Measurements from ENCODE around the gene LLPH. TPM values are rescaled to one million over a fixed set of nuclear protein-coding genes. Genes with fewer than 3 reads are reported as not detected.

Gene LLPH
- total RNA-seq, 1 experiment from 2014 or later, result 5.6 TPM

GRCh38 chr12:66103016-66103913 is 27.3 kb downstream of the LLPH start:
- peak; percentile 57 for DNase-seq
- peaks cover 3% of the 10 kb centered on the region for H3K4me1 ChIP-seq (ENCODE audit: low read length)

DNA sequence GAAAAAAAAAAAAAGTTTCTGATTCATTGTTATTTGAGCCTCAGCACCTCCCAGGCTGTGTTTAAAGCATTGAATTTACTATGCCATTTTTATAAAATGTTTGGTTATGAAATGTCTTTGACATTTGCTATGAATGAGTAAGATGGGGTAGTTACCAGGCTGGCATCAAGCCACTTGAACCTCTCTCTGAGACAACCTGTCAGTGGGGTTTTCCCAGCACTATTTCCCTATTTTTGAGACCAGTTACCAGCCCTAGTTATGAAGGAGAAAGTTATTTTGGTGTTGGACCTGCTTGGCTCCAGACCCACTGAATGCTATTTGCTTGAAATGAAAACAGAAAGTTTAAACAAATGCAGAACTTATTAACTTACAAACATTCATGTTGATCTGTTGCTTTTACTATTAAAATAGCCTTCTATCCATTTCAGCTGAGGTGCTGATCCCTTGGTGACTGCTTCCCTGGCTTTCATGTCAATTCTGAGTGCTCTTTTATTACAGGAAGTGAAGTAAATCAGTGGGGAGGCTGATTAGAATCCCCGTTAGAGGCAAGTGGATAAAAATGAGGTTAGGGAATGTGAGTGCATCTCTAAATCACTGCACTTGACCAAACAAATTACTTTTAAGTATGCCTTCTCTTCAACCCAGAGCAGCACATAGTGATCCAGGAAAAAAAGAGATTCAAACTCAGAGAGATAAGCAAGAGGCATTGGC is 37.8 kb downstream of the LLPH start:
- Histone ChIP-seq H3K9ac (ENCODE audit: low read length) (no peak overlapping the region), H3K79me2 (ENCODE audit: low read length) (no peaks in the 10 kb centered on the region), H3K9me3 (ENCODE audit: low read length) (no peaks in the 10 kb centered on the region), H3K4me1 (ENCODE audit: low read length) (no peaks in the 10 kb centered on the region), H2AFZ (ENCODE audit: low read length) (no peak overlapping the region), H3K4me2 (ENCODE audit: low read depth, low read length, poor library complexity, severe bottlenecking) (no peak overlapping the region), H4K20me1 (ENCODE audit: insufficient read depth, low read depth, low read length) (no peaks in the 10 kb centered on the region), H3K36me3 (ENCODE audit: insufficient read depth, low read length) (no peaks in the 10 kb centered on the region), H3K27me3 (ENCODE audit: low read length) (no peaks in the 10 kb centered on the region), H3K9me2 (replicated peaks; ENCODE audit: insufficient read depth, low read length) (no peaks in the 10 kb centered on the region), H3K27ac (ENCODE audit: low read length) (no peak overlapping the region), H3K4me3 (ENCODE audit: low read length) (no peak overlapping the region)
- no peak for DNase-seq

More at GRCh38 chr12:66103016-66103913, 27.3 kb downstream of the LLPH start:
- no peaks in the 10 kb centered on the region for H3K36me3 ChIP-seq (ENCODE audit: insufficient read depth, low read length)
- no peaks in the 10 kb centered on the region for H3K9me3 ChIP-seq (ENCODE audit: low read length)
- no peak overlapping the region for H3K27ac ChIP-seq (ENCODE audit: low read length)
- no peak overlapping the region for H3K9ac ChIP-seq (ENCODE audit: low read length)
- H3K4me2 ChIP-seq (ENCODE audit: low read depth, low read length, poor library complexity, severe bottlenecking), result no peak overlapping the region
- no peaks in the 10 kb centered on the region for H3K9me2 ChIP-seq (replicated peaks; ENCODE audit: insufficient read depth, low read length)
- H2AFZ ChIP-seq (ENCODE audit: low read length), result no peak overlapping the region
- H3K27me3 ChIP-seq (ENCODE audit: low read length), result no peaks in the 10 kb centered on the region
- H3K4me3 ChIP-seq (ENCODE audit: low read length), result no peak overlapping the region
- H3K79me2 ChIP-seq (ENCODE audit: low read length), result no peaks in the 10 kb centered on the region
- no peaks in the 10 kb centered on the region for H4K20me1 ChIP-seq (ENCODE audit: insufficient read depth, low read depth, low read length)

DNA sequence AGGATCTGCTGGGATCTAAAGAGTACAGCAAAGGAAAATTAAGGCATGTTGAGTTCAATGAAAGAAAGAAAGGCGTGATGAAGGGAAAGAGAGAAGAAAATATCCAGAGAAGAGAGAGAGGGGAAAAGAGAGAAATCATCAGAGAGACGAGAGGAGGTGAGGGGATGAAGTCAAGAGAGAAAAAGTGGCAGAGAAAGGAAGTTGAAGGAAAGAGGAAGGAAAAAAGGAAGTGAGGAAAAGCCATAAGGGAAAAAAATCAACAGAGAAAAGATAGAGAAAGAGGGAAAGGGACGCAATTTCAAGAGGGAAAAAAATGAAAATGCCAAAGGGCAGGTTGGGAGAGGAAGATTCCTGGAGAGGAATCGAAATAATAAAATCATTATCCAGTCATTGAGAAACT is 40.4 kb downstream of the LLPH start:
- Histone ChIP-seq H3K9ac (ENCODE audit: low read length) (no peak overlapping the region), H3K36me3 (ENCODE audit: insufficient read depth, low read length) (no peaks in the 10 kb centered on the region), H3K9me3 (ENCODE audit: low read length) (no peaks in the 10 kb centered on the region), H3K27me3 (ENCODE audit: low read length) (no peaks in the 10 kb centered on the region), H3K4me1 (ENCODE audit: low read length) (no peaks in the 10 kb centered on the region), H3K9me2 (replicated peaks; ENCODE audit: insufficient read depth, low read length) (no peaks in the 10 kb centered on the region), H3K4me2 (ENCODE audit: low read depth, low read length, poor library complexity, severe bottlenecking) (no peak overlapping the region), H3K79me2 (ENCODE audit: low read length) (no peaks in the 10 kb centered on the region), H3K4me3 (ENCODE audit: low read length) (no peak overlapping the region), H4K20me1 (ENCODE audit: insufficient read depth, low read depth, low read length) (no peaks in the 10 kb centered on the region), H3K27ac (ENCODE audit: low read length) (no peak overlapping the region), H2AFZ (ENCODE audit: low read length) (no peak overlapping the region)
- no peak for DNase-seq

GRCh38 chr12:66087365-66087943 is 43.1 kb downstream of the LLPH start:
- no peak overlapping the region for H3K4me2 ChIP-seq (ENCODE audit: low read depth, low read length, poor library complexity, severe bottlenecking)

GRCh38 chr12:66085998-66086397 is 44.6 kb downstream of the LLPH start:
- no peak for DNase-seq
- Histone ChIP-seq H3K36me3 (ENCODE audit: insufficient read depth, low read length) (no peaks in the 10 kb centered on the region), H4K20me1 (ENCODE audit: insufficient read depth, low read depth, low read length) (no peaks in the 10 kb centered on the region), H3K27ac (ENCODE audit: low read length) (no peak overlapping the region), H3K9ac (ENCODE audit: low read length) (no peak overlapping the region), H3K27me3 (ENCODE audit: low read length) (no peaks in the 10 kb centered on the region), H3K9me2 (replicated peaks; ENCODE audit: insufficient read depth, low read length) (no peaks in the 10 kb centered on the region), H3K4me1 (ENCODE audit: low read length) (no peaks in the 10 kb centered on the region), H3K9me3 (ENCODE audit: low read length) (no peaks in the 10 kb centered on the region), H3K4me3 (ENCODE audit: low read length) (no peak overlapping the region), H2AFZ (ENCODE audit: low read length) (no peak overlapping the region), H3K79me2 (ENCODE audit: low read length) (no peaks in the 10 kb centered on the region), H3K4me2 (ENCODE audit: low read depth, low read length, poor library complexity, severe bottlenecking) (no peak overlapping the region)

More at GRCh38 chr12:66087365-66087943, 43.1 kb downstream of the LLPH start:
- Histone ChIP-seq H3K9me3 (ENCODE audit: low read length) (no peaks in the 10 kb centered on the region), H3K9ac (ENCODE audit: low read length) (no peak overlapping the region), H3K9me2 (replicated peaks; ENCODE audit: insufficient read depth, low read length) (no peaks in the 10 kb centered on the region), H3K4me1 (ENCODE audit: low read length) (no peaks in the 10 kb centered on the region), H3K27ac (ENCODE audit: low read length) (no peak overlapping the region), H3K79me2 (ENCODE audit: low read length) (no peaks in the 10 kb centered on the region), H2AFZ (ENCODE audit: low read length) (no peak overlapping the region), H3K27me3 (ENCODE audit: low read length) (no peaks in the 10 kb centered on the region), H4K20me1 (ENCODE audit: insufficient read depth, low read depth, low read length) (no peaks in the 10 kb centered on the region), H3K36me3 (ENCODE audit: insufficient read depth, low read length) (no peaks in the 10 kb centered on the region), H3K4me3 (ENCODE audit: low read length) (no peak overlapping the region)
- DNase-seq, result peak; percentile 80

DNA sequence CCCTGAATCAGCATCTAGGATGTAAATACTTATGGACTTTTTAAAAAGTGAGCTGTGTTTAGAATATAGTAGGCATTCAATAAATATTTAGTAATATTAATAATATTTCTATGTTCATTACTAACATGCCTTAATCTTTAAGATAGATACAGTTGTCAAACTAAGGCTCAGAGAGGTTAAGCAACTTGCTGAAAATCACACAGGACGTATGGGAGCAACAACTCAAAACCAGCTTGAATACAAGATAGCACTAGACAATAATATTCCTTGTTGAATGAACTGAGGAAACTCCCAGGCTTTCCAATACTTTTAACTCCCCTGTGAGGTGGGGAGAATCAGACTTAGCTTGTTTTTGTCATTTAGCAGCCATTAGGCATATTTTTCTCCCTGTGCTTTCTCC is 45.3 kb downstream of the LLPH start:
- H3K9me3 ChIP-seq (ENCODE audit: low read length), result no peaks in the 10 kb centered on the region

DNA sequence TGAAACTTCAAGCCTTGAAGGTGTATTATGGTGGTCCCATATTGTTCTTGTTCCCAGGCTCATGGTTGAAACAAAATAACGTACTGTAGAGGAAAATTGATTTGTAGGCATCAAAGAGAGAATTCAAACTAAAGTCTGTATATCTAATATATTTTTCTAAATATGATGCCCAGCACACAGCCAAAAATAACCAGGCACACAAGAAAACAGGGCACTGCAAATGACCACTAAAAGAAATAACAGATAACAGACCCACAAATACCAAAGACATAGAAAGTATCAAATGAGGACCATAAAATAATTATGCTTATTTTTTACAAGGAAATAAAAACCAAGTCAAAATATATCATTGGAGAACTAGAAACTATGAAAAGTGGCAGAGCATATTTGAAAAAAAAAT is 46.8 kb downstream of the LLPH start:
- Histone ChIP-seq H3K4me1 (ENCODE audit: low read length) (no peaks in the 10 kb centered on the region), H3K79me2 (ENCODE audit: low read length) (no peaks in the 10 kb centered on the region), H3K9ac (ENCODE audit: low read length) (no peak overlapping the region), H3K4me2 (ENCODE audit: low read depth, low read length, poor library complexity, severe bottlenecking) (no peak overlapping the region), H3K4me3 (ENCODE audit: low read length) (no peak overlapping the region), H4K20me1 (ENCODE audit: insufficient read depth, low read depth, low read length) (no peaks in the 10 kb centered on the region), H3K27ac (ENCODE audit: low read length) (no peak overlapping the region), H3K36me3 (ENCODE audit: insufficient read depth, low read length) (no peaks in the 10 kb centered on the region), H3K9me3 (ENCODE audit: low read length) (no peaks in the 10 kb centered on the region), H3K27me3 (ENCODE audit: low read length) (no peaks in the 10 kb centered on the region), H2AFZ (ENCODE audit: low read length) (no peak overlapping the region), H3K9me2 (replicated peaks; ENCODE audit: insufficient read depth, low read length) (no peaks in the 10 kb centered on the region)
- no peak for DNase-seq

More for the DNA sequence above, 45.3 kb downstream of the LLPH start:
- no peak overlapping the region for H2AFZ ChIP-seq (ENCODE audit: low read length)
- no peaks in the 10 kb centered on the region for H3K27me3 ChIP-seq (ENCODE audit: low read length)
- H3K36me3 ChIP-seq (ENCODE audit: insufficient read depth, low read length), result no peaks in the 10 kb centered on the region
- H3K4me2 ChIP-seq (ENCODE audit: low read depth, low read length, poor library complexity, severe bottlenecking), result no peak overlapping the region
- no peak overlapping the region for H3K4me3 ChIP-seq (ENCODE audit: low read length)
- no peaks in the 10 kb centered on the region for H3K9me2 ChIP-seq (replicated peaks; ENCODE audit: insufficient read depth, low read length)
- no peak overlapping the region for H3K27ac ChIP-seq (ENCODE audit: low read length)
- no peaks in the 10 kb centered on the region for H4K20me1 ChIP-seq (ENCODE audit: insufficient read depth, low read depth, low read length)
- H3K9ac ChIP-seq (ENCODE audit: low read length), result no peak overlapping the region
- DNase-seq, result no peak
- H3K79me2 ChIP-seq (ENCODE audit: low read length), result no peaks in the 10 kb centered on the region
- no peaks in the 10 kb centered on the region for H3K4me1 ChIP-seq (ENCODE audit: low read length)

- Histone ChIP-seq H3K79me2 (ENCODE audit: low read length) (no peaks in the 10 kb centered on the region), H3K4me2 (ENCODE audit: low read depth, low read length, poor library complexity, severe bottlenecking) (no peak overlapping the region), H3K9ac (ENCODE audit: low read length) (no peak overlapping the region), H3K9me2 (replicated peaks; ENCODE audit: insufficient read depth, low read length) (no peaks in the 10 kb centered on the region), H3K4me3 (ENCODE audit: low read length) (no peak overlapping the region), H3K36me3 (ENCODE audit: insufficient read depth, low read length) (no peaks in the 10 kb centered on the region), H3K9me3 (ENCODE audit: low read length) (no peaks in the 10 kb centered on the region), H3K27me3 (ENCODE audit: low read length) (no peaks in the 10 kb centered on the region), H3K4me1 (ENCODE audit: low read length) (no peaks in the 10 kb centered on the region), H4K20me1 (ENCODE audit: insufficient read depth, low read depth, low read length) (no peaks in the 10 kb centered on the region), H3K27ac (ENCODE audit: low read length) (no peak overlapping the region), H2AFZ (ENCODE audit: low read length) (no peak overlapping the region)
- no peak for DNase-seq
These were observed 47.8 kb downstream of the LLPH start for GRCh38 chr12:66082744-66083143.

All from Karpas-422 (cell line).